Neural cell (in vitro differentiated cells): Measurements from ENCODE around the gene PODNL1. TPM values are rescaled to one million over a fixed set of nuclear protein-coding genes. Genes with fewer than 3 reads are reported as not detected.

Experiments
- H2AFZ ChIP-seq: fragments of 200-600, 300-800 bp; sonication (generic), shearing (Covaris generic); 2 replicates; pipeline ENCODE4 v1.6.0; 2014; ENCODE audit warnings: low read depth, mild to moderate bottlenecking, antibody characterized with exemption, low read length, moderate library complexity
- H3F3A ChIP-seq: fragments of 200-600 bp; shearing (Covaris generic); 2 replicates; pipeline ENCODE4 v1.6.1; 2016; ENCODE audit warnings: mild to moderate bottlenecking, moderate library complexity, mixed read lengths, antibody characterized with exemption, low read length; ENCODE audit not compliant: insufficient read depth, poor library complexity, severe bottlenecking
- H3K27ac ChIP-seq: fragments of 200-600, 300-800 bp; sonication (generic), shearing (Covaris generic); 2 replicates; pipeline ENCODE4 v1.5.1; 2014; ENCODE audit warnings: mild to moderate bottlenecking, low read length, moderate library complexity
- H3K27me3 ChIP-seq: fragments of 300-800, 200-600 bp; sonication (generic), shearing (Covaris generic); 2 replicates; pipeline ENCODE4 v1.6.0; 2014; ENCODE audit warnings: mild to moderate bottlenecking, low read depth, low read length, moderate library complexity; ENCODE audit not compliant: insufficient read depth
- H3K36me3 ChIP-seq: fragments of 300-800, 200-600 bp; sonication (generic), shearing (Covaris generic); 2 replicates; pipeline ENCODE4 v1.5.1; 2014; ENCODE audit warnings: mild to moderate bottlenecking, antibody characterized with exemption, low read length, moderate library complexity; ENCODE audit not compliant: insufficient read depth
- H3K4me2 ChIP-seq: fragments of 300-800, 200-600 bp; sonication (generic), shearing (Covaris generic); 2 replicates; pipeline ENCODE4 v1.6.0; 2014; ENCODE audit warnings: mild to moderate bottlenecking, low read length
- H3K4me3 ChIP-seq: fragments of 300-800, 200-600 bp; sonication (generic), shearing (Covaris generic); 2 replicates; pipeline ENCODE4 v1.5.1; 2014; ENCODE audit warnings: mild to moderate bottlenecking, low read length, moderate library complexity
- H3K79me2 ChIP-seq: fragments of 200-600 bp; shearing (Covaris generic); replicated peaks from 2 replicates; pipeline ENCODE4 v1.6.0; 2014; ENCODE audit warnings: mild to moderate bottlenecking, low read length, moderate library complexity; ENCODE audit not compliant: insufficient read depth
- H3K9ac ChIP-seq: fragments of 300-800, 200-600 bp; sonication (generic), shearing (Covaris generic); 2 replicates; pipeline ENCODE4 v1.6.1; 2016; ENCODE audit warnings: mild to moderate bottlenecking, low read length, mixed read lengths
- H3K9me2 ChIP-seq: fragments of 200-600 bp; shearing (Covaris generic); 2 replicates; pipeline ENCODE4 v1.6.1; 2016; ENCODE audit warnings: mild to moderate bottlenecking, low read length, mixed read lengths; ENCODE audit not compliant: insufficient read depth
- H3K9me3 ChIP-seq: fragments of 200-600, 300-800 bp; sonication (generic), shearing (Covaris generic); 2 replicates; pipeline ENCODE4 v1.6.1; 2016; ENCODE audit warnings: mild to moderate bottlenecking, mixed run types, low read length, moderate library complexity, mixed read lengths
- H4K20me1 ChIP-seq: fragments of 200-600 bp; shearing (Covaris generic); 2 replicates; pipeline ENCODE4 v1.6.1; 2016; ENCODE audit warnings: mild to moderate bottlenecking, mixed run types; ENCODE audit not compliant: insufficient read depth
- EP300 ChIP-seq: fragments of 450-650 bp; conservative IDR thresholded peaks from 2 replicates; pipeline ENCODE4 v1.6.1; 2014; ENCODE audit warnings: antibody characterized with exemption, mild to moderate bottlenecking, moderate library complexity; ENCODE audit not compliant: poor library complexity, severe bottlenecking
- EZH2 ChIP-seq: fragments of 200-600, 300-800 bp; shearing (Covaris generic), sonication (generic); IDR thresholded peaks from 2 replicates; pipeline ENCODE4 v1.6.1; 2014; ENCODE audit warnings: antibody characterized with exemption, low read length, borderline replicate concordance, mild to moderate bottlenecking; ENCODE audit not compliant: insufficient read depth, poor library complexity, severe bottlenecking
- MXI1 ChIP-seq: fragments of 450-650 bp; conservative IDR thresholded peaks from 2 replicates; pipeline ENCODE4 v1.6.1; 2014; ENCODE audit warnings: antibody characterized with exemption, mild to moderate bottlenecking; ENCODE audit not compliant: poor library complexity, severe bottlenecking
- POLR2AphosphoS5 ChIP-seq: IDR thresholded peaks from 2 replicates; pipeline ENCODE4 v1.6.1; 2012
- RAD21 ChIP-seq: fragments of 450-650 bp; conservative IDR thresholded peaks from 2 replicates; pipeline ENCODE4 v1.6.1; 2014; ENCODE audit warnings: antibody characterized with exemption, mild to moderate bottlenecking, moderate library complexity
- REST ChIP-seq: IDR thresholded peaks from 2 replicates; pipeline ENCODE4 v1.6.1; 2012; ENCODE audit warnings: borderline replicate concordance
- SMC3 ChIP-seq: fragments of 450-650 bp; conservative IDR thresholded peaks from 2 replicates; pipeline ENCODE4 v1.6.1; 2014; ENCODE audit warnings: antibody characterized with exemption, mild to moderate bottlenecking, moderate library complexity; ENCODE audit not compliant: poor library complexity
- TAF1 ChIP-seq: IDR thresholded peaks from 2 replicates; pipeline ENCODE4 v1.6.1; 2012; ENCODE audit warnings: low read depth
- polyA plus RNA-seq: library from polyadenylated mRNA; depleted of rRNA; stranded (reverse); fragments of >200 nt; gene quantifications from 2 replicates; pipeline ENCODE4 v1.2.3, GENCODE V29; 2014
- TF ChIP-seq, protein P1 (sequence below): fragments of 450-650 bp; IDR thresholded peaks from 2 replicates; pipeline ENCODE4 v1.5.1; 2014; ENCODE audit warnings: antibody characterized with exemption, mild to moderate bottlenecking, moderate library complexity; ENCODE audit not compliant: poor library complexity, severe bottlenecking

Gene PODNL1
- polyA plus RNA-seq, 1 donor from 2014 or later = not detected

DNA sequence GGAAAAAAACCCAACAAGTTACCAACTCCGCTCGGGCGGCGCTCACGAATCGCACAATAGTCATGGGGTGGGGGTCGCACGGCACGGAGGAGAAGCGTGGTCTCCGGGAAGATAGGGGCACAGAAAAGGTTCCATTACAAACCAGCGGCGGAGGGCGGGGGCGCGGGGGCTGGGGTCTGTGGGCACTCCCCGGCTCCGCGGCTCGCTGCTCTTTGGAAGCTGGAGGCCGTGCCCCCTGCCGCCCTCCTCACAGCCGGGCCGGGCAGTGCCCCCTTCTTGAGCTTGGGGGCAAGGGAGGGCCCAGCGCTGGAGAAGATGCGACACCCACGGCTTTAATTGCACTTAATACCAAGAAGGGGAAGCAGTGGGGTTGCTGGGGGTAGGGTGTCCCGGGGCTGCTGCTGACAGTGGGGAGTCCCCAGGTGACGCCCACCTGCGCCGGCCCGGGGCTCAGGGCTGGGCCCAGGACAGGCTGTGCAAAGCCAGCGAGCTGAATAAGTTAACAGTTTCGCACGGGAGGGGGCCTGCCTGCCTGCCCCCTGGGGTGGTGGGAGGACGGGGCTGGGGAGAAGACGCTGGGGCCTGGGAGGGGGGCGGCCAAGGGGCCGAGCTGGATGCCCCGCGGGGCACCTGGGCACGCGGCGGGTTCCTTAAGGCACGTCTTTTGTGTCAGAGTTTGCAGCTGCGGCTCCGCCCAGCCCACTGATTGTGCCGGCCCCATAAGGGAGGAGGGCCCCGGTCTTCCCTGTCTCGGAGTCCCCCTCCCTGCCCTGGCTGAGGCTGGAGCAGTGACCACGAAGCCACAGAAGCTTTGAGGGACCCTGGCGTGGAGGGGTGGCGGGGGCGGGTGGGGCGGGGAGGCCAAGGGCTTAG lies 23.8 kb upstream of the PODNL1 start:
- Histone ChIP-seq H3K27ac (no peak overlapping the region), H3K9ac (no peak overlapping the region), H3F3A (no peaks in the 10 kb centered on the region), H3K79me2 (no peaks in the 10 kb centered on the region), H3K36me3 (no peaks in the 10 kb centered on the region), H4K20me1 (no peaks in the 10 kb centered on the region), H3K9me3 (no peaks in the 10 kb centered on the region), H3K27me3 (no peaks in the 10 kb centered on the region), H3K9me2 (no peaks in the 10 kb centered on the region), H3K4me2 (no peak overlapping the region), H3K4me3 (no peak overlapping the region), H2AFZ (no peak overlapping the region)
- TF ChIP-seq SMC3 = no peak
- peak; percentile 9 for TF ChIP-seq POLR2AphosphoS5

GRCh38 chr19:13960863-13961784 lies 22.9 kb upstream of the PODNL1 start:
- Histone ChIP-seq H3F3A (no peaks in the 10 kb centered on the region), H3K9me3 (no peaks in the 10 kb centered on the region), H3K4me2 (no peak overlapping the region), H3K9me2 (no peaks in the 10 kb centered on the region), H2AFZ (no peak overlapping the region), H4K20me1 (no peaks in the 10 kb centered on the region), H3K27ac (no peak overlapping the region), H3K79me2 (no peaks in the 10 kb centered on the region), H3K4me3 (no peak overlapping the region), H3K9ac (no peak overlapping the region), H3K36me3 (no peaks in the 10 kb centered on the region), H3K27me3 (no peaks in the 10 kb centered on the region)
- TF ChIP-seq EZH2 (no peak), SMC3 (no peak), POLR2AphosphoS5 (no peak)

- no peak overlapping the region for H3K4me3 ChIP-seq
- no peaks in the 10 kb centered on the region for H3K79me2 ChIP-seq
- H3K9me3 ChIP-seq = no peaks in the 10 kb centered on the region
- H3K9me2 ChIP-seq = no peaks in the 10 kb centered on the region
- no peak overlapping the region for H3K9ac ChIP-seq
- H4K20me1 ChIP-seq = no peaks in the 10 kb centered on the region
- H3F3A ChIP-seq = no peaks in the 10 kb centered on the region
- H3K27ac ChIP-seq = no peak overlapping the region
- TF ChIP-seq EZH2 = no peak
- TF ChIP-seq RAD21 = no peak
- TF ChIP-seq TAF1 = no peak
- no peak for TF ChIP-seq REST
- no peak for TF ChIP-seq EP300
- no peak for TF ChIP-seq MXI1
- TF ChIP-seq SMC3 = no peak
- no peak for TF ChIP-seq POLR2AphosphoS5
- TF ChIP-seq, protein P1, sequence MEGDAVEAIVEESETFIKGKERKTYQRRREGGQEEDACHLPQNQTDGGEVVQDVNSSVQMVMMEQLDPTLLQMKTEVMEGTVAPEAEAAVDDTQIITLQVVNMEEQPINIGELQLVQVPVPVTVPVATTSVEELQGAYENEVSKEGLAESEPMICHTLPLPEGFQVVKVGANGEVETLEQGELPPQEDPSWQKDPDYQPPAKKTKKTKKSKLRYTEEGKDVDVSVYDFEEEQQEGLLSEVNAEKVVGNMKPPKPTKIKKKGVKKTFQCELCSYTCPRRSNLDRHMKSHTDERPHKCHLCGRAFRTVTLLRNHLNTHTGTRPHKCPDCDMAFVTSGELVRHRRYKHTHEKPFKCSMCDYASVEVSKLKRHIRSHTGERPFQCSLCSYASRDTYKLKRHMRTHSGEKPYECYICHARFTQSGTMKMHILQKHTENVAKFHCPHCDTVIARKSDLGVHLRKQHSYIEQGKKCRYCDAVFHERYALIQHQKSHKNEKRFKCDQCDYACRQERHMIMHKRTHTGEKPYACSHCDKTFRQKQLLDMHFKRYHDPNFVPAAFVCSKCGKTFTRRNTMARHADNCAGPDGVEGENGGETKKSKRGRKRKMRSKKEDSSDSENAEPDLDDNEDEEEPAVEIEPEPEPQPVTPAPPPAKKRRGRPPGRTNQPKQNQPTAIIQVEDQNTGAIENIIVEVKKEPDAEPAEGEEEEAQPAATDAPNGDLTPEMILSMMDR = no peak
- no peak overlapping the region for H2AFZ ChIP-seq
- H3K27me3 ChIP-seq = no peaks in the 10 kb centered on the region
- no peak overlapping the region for H3K4me2 ChIP-seq
- no peaks in the 10 kb centered on the region for H3K36me3 ChIP-seq
These were observed 22.0 kb upstream of the PODNL1 start for GRCh38 chr19:13959962-13960862.
